Measurements from ENCODE around the gene PLEKHH1.

DNA sequence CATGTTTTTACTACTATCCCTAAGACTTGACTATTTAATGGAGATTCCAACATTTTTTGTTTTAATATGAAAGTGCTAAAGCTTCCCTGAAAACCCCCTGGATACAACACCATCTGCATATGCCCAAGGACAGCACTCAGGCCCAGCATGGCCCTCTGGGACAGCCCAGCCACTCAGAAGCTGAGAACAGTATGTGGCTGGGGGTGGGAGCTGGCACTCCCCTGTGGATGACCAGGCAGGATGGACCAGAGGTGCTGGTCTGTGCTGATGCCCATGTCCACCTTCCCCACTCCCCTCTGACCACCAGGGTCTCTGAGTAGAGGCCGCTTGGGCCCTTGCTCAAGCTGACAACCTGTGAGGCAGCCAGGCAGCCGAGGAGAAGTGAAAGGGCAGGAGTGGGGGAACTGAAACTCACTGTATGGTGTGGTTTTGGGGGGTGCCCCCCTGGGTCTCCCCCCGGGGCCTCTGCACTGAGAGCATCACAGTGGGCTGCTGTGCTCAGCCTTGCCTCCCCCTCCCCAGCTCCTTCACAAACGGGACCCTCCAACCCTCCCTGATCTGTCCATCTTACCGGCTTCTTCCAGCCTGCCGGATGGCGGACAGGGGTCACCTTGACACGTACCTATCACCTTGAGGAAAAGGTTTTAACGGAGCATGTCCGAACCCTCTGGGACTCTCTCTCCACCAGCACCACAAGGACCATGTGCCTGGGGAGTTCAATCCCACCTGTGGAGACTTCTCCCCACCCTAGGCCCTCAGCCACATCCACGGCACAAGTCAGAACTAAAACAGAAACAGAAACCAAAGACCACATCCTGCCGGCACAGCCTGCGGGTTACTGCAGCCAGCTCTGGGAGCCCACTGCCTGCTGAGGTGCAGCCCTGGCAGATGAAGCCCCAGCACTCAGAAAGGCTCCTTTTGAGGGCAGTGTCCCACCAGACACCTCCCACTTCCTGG is 44.9 kb upstream of the PLEKHH1 start, which contains the start of gene TMEM229B:
- TF ChIP-seq CTCF (IDR thresholded peaks at IDR 0.05) (no peak), POLR2AphosphoS5 (IDR thresholded peaks at IDR 0.05) (no peak), POLR2A (IDR thresholded peaks at IDR 0.05) (no peak)

Measured in transverse colon (tissue), 4 donors.